ENCODE measurements around the gene FAM118A.

DNA sequence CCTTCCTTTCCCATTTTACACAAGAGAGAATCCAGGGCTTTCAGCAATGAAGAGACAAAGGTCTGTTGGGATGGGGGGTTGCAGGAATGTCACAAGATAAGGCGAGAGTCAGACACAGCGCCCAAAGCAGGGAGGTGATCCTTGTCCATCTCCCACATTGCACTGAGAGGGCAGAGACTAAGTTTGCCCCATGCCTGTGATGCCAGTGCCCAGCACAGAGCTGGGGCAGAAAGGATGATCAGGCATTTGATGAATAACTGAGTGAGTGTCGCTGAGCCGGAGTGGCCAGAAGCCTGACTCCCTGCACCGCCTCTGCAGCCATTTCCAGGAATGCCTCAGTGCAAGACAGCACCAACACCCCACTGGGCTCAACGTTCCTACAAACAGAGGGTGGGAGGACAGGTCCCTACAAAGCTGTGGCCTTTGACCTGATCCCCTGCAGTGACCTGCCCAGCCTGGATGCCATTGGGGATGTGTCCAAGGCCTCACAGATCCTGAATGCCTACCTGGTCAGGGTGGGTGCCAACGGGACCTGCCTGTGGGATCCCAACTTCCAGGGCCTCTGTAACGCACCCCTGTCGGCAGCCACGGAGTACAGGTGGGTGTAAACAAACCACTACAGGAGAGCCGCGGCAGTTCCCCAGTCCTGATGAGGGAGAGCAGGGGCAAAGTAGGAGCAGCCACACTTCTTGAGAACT lies 22.7 kb upstream of the FAM118A start:
- TF ChIP-seq GATA2 (IDR thresholded peaks at IDR 0.05; ENCODE audit: low read depth, low read length): no peak
- no peak for TF ChIP-seq GATA3 (IDR thresholded peaks at IDR 0.05; ENCODE audit: low read depth, low read length)

All from SH-SY5Y (cell line).